OCI-LY1 (cell line): ENCODE measurements around the gene BZW2.

Source experiments
- H2AFZ ChIP-seq: fragments of 200-600 bp; sonication (generic), shearing (Covaris generic); 2 replicates; pipeline ENCODE4 v1.6.0; 2014; ENCODE audit warnings: antibody characterized with exemption, mild to moderate bottlenecking, low read length
- H3F3A ChIP-seq: fragments of 200-600 bp; sonication (generic), shearing (Covaris generic); 2 replicates; pipeline ENCODE4 v1.6.0; 2014; ENCODE audit warnings: mild to moderate bottlenecking, antibody characterized with exemption, low read length, moderate library complexity; ENCODE audit not compliant: insufficient read depth
- H3K27ac ChIP-seq: fragments of 200-600 bp; sonication (generic); 2 replicates; pipeline ENCODE4 v1.5.1; 2014; ENCODE audit warnings: low read length, mixed run types, mild to moderate bottlenecking, low read depth; ENCODE audit not compliant: poor library complexity, severe bottlenecking
- H3K27me3 ChIP-seq: fragments of 200-600 bp; sonication (generic); 2 replicates; pipeline ENCODE4 v1.6.0; 2014; ENCODE audit warnings: antibody characterized with exemption, mild to moderate bottlenecking, low read length, moderate library complexity; ENCODE audit not compliant: insufficient read depth
- H3K36me3 ChIP-seq: fragments of 200-600 bp; sonication (generic); 2 replicates; pipeline ENCODE4 v1.6.1; 2014; ENCODE audit warnings: mild to moderate bottlenecking, antibody characterized with exemption, low read length, moderate library complexity, mixed read lengths; ENCODE audit not compliant: insufficient read depth
- H3K4me1 ChIP-seq: fragments of 200-600 bp; sonication (generic); 2 replicates; pipeline ENCODE4 v1.5.1; 2014; ENCODE audit warnings: mild to moderate bottlenecking, low read length, moderate library complexity; ENCODE audit not compliant: insufficient read depth, severe bottlenecking
- H3K4me2 ChIP-seq: fragments of 200-600 bp; sonication (generic), shearing (Covaris generic); 2 replicates; pipeline ENCODE4 v1.6.1; 2014; ENCODE audit warnings: low read length
- H3K4me3 ChIP-seq: fragments of 200-600 bp; sonication (generic); 2 replicates; pipeline ENCODE4 v1.5.1; 2014; ENCODE audit warnings: low read length, low read depth, mild to moderate bottlenecking, mixed read lengths; ENCODE audit not compliant: poor library complexity, severe bottlenecking
- H3K79me2 ChIP-seq: fragments of 200-600 bp; shearing (Covaris generic); 2 replicates; pipeline ENCODE4 v1.6.1; 2016; ENCODE audit warnings: mixed run types, low read length, mixed read lengths; ENCODE audit not compliant: insufficient read depth
- H3K9ac ChIP-seq: fragments of 200-600 bp; sonication (generic), shearing (Covaris generic); 2 replicates; pipeline ENCODE4 v1.6.1; 2014; ENCODE audit warnings: mild to moderate bottlenecking, low read length, mixed read lengths
- H3K9me2 ChIP-seq: fragments of 200-600 bp; sonication (generic), shearing (Covaris generic); 2 replicates; pipeline ENCODE4 v1.6.1; 2014; ENCODE audit warnings: low read depth, mild to moderate bottlenecking, low read length, mixed read lengths
- H3K9me3 ChIP-seq: fragments of 200-600 bp; shearing (Covaris generic); 2 replicates; pipeline ENCODE4 v1.6.1; 2014; ENCODE audit warnings: low read length, mixed read lengths
- H4K20me1 ChIP-seq: fragments of 200-600 bp; sonication (generic), shearing (Covaris generic); 2 replicates; pipeline ENCODE4 v1.6.0; 2016; ENCODE audit warnings: mild to moderate bottlenecking, low read length; ENCODE audit not compliant: insufficient read depth
- CTCF ChIP-seq: fragments of 200-600 bp; sonication (generic), shearing (Covaris generic); IDR thresholded peaks from 2 replicates; pipeline ENCODE4 v1.5.1; 2017; ENCODE audit warnings: mild to moderate bottlenecking, antibody characterized with exemption, low read length, moderate library complexity, mixed read lengths
- EZH2 ChIP-seq: fragments of 200-600 bp; sonication (generic), shearing (Covaris generic); IDR thresholded peaks from 2 replicates; pipeline ENCODE4 v1.8.0; 2017; ENCODE audit warnings: borderline replicate concordance, mixed run types, mild to moderate bottlenecking, antibody characterized with exemption, low read length, moderate library complexity, mixed read lengths

Gene BZW2

GRCh38 chr7:16695621-16696237 lies 49.7 kb downstream of the BZW2 start:
- H3K79me2 ChIP-seq = no peaks in the 10 kb centered on the region
- no peaks in the 10 kb centered on the region for H3F3A ChIP-seq
- H3K36me3 ChIP-seq = peaks cover 100% of the 10 kb centered on the region
- TF ChIP-seq CTCF (peak; percentile 52; the same call in 1 of the 2 replicates), EZH2 (no peak)
- H2AFZ ChIP-seq = no peak overlapping the region
- H3K4me1 ChIP-seq = no peaks in the 10 kb centered on the region
- no peak overlapping the region for H3K4me3 ChIP-seq
- H3K27ac ChIP-seq = no peak overlapping the region
- H3K27me3 ChIP-seq = no peaks in the 10 kb centered on the region
- no peaks in the 10 kb centered on the region for H3K9me3 ChIP-seq
- no peaks in the 10 kb centered on the region for H3K9me2 ChIP-seq
- H3K4me2 ChIP-seq = no peak overlapping the region
- no peak overlapping the region for H3K9ac ChIP-seq
- H4K20me1 ChIP-seq = no peaks in the 10 kb centered on the region

- Histone ChIP-seq H3F3A (no peaks in the 10 kb centered on the region), H3K9ac (no peak overlapping the region), H3K4me1 (no peaks in the 10 kb centered on the region), H2AFZ (no peak overlapping the region), H3K9me2 (no peaks in the 10 kb centered on the region), H3K36me3 (peaks cover 100% of the 10 kb centered on the region), H3K27ac (no peak overlapping the region), H4K20me1 (no peaks in the 10 kb centered on the region), H3K27me3 (no peaks in the 10 kb centered on the region), H3K79me2 (no peaks in the 10 kb centered on the region), H3K4me2 (no peak overlapping the region), H3K9me3 (no peaks in the 10 kb centered on the region), H3K4me3 (no peak overlapping the region)
- TF ChIP-seq CTCF (no peak), EZH2 (no peak)
These were observed 51.7 kb downstream of the BZW2 start for GRCh38 chr7:16697507-16698199.

GRCh38 chr7:16698200-16698905 lies 52.4 kb downstream of the BZW2 start:
- H3K4me1 ChIP-seq = no peaks in the 10 kb centered on the region
- no peaks in the 10 kb centered on the region for H3K27me3 ChIP-seq
- H3F3A ChIP-seq = no peaks in the 10 kb centered on the region
- no peak overlapping the region for H2AFZ ChIP-seq
- H3K9ac ChIP-seq = no peak overlapping the region
- H3K9me2 ChIP-seq = no peaks in the 10 kb centered on the region
- no peaks in the 10 kb centered on the region for H4K20me1 ChIP-seq
- no peak overlapping the region for H3K4me2 ChIP-seq
- no peaks in the 10 kb centered on the region for H3K79me2 ChIP-seq
- TF ChIP-seq CTCF (no peak), EZH2 (no peak)
- peaks cover 98% of the 10 kb centered on the region for H3K36me3 ChIP-seq
- H3K27ac ChIP-seq = no peak overlapping the region
- H3K4me3 ChIP-seq = no peak overlapping the region
- no peaks in the 10 kb centered on the region for H3K9me3 ChIP-seq
